HG03280 (cell line): Measurements from ENCODE around the gene GDPD4.

ENCODE experiments used
- ATAC-seq: cut with Tn5 transposase; IDR thresholded peaks from one replicate; pipeline ENCODE4 v1.9.1; 2021; ENCODE audit warnings: mild to moderate bottlenecking, moderate library complexity; ENCODE audit not compliant: unreplicated experiment

Gene GDPD4

GRCh38 chr11:77176996-77177395 lies 124.5 kb downstream of the GDPD4 start:
- no peak for ATAC-seq

GRCh38 chr11:77175869-77176539 lies 125.5 kb downstream of the GDPD4 start:
- ATAC-seq, result no peak

DNA sequence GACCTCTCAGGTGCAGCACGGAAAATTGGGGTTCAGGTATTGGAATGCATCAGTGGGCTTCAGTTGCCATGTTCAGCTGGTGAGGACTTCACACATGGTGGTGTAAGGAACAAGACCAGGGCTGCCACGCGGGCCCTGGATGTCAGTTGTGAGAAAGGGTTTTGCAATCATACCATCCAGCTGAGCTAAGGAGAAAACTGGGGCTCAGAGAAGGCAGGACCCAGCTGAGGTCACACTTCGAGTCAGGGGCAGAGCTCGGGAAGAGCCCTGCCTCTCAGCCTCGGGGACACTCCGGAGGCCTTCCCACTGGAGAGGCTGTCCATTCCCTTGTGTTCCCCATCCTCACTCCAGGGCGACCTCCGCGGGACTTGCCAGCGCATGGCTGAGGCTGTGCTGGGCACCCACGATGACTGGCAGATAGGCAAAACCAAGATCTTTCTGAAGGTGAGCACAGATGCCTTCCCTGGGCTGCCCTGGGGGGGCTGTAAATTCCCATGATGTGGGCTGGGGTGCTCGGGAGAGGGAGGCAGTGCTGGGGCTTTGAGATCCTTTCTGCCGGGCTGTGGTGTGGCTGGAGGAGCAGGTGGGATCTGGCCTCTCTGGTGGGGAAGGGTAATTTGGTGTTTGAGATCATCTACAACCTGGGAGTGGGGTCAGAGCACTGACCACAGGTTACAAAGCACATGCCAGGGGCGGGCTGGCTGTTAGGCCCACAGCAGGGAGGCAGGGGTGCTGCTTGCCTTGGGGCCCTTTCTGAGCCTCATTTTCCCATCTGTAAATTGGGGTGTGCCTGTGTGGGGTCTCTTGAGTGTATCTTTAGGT lies 126.3 kb downstream of the GDPD4 start:
- ATAC-seq, result no peak

- no peak for ATAC-seq
Measured at GRCh38 chr11:77174559-77174958, 126.9 kb downstream of the GDPD4 start.

GRCh38 chr11:77173494-77173893 lies 128.0 kb downstream of the GDPD4 start:
- no peak for ATAC-seq

- no peak for ATAC-seq
Measured at GRCh38 chr11:77172666-77172982, 128.9 kb downstream of the GDPD4 start.

DNA sequence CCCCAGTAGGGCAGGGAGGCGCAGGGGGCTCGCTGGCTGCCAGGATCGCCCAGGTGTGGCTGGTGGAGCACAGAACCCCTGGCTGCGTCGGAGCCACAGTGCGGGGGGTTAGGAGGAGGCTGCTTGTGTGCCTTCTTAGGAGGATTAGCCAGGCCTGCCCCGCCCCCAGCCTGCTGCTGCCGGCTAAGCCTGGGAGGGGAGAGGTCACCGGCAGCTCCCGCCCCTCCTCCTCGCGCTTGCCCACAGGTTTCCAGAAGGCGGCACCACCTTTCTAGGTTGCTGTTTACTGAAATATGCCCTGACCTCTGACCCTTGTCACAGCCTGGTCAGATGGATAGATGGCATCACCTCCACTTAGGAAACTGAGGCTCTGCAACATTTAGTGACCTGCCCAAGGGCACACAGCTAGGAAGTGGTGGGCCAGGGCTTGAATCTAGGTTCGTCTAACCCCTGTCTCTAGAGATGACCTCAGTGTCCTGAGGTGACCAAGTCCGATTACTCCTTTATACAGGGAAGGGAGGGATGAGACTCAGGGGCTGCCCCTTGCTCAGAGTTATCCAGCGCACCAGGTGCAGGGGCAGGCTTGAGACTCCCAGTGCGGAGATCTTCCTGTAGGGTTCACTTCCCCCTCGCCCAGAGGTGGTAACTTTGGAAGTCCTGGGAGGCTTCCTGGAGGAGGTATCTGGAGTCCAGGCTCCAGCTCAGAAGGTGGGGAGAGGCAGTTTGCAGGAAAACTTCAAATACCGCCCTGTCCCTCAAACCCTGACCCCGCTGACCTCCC lies 129.4 kb downstream of the GDPD4 start:
- no peak for ATAC-seq

DNA sequence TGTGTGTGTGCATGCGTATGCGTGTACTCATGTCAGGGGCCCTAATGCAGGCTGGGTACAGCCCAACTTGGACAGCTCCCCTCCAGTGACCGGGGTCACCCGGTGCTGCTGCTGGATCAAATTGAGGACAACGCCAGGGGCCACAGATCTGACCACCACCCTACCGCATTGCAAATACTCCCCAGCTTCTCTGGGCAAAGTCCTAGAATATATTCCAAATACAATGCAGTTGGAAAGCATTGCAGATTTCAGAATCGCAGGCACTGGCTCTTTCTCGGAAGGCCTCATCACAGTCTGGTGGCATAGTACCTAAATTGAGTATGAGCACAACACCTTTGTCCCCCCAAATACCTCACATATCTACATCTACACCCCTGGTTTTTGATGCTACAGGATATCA lies 130.2 kb downstream of the GDPD4 start:
- no peak for ATAC-seq

DNA sequence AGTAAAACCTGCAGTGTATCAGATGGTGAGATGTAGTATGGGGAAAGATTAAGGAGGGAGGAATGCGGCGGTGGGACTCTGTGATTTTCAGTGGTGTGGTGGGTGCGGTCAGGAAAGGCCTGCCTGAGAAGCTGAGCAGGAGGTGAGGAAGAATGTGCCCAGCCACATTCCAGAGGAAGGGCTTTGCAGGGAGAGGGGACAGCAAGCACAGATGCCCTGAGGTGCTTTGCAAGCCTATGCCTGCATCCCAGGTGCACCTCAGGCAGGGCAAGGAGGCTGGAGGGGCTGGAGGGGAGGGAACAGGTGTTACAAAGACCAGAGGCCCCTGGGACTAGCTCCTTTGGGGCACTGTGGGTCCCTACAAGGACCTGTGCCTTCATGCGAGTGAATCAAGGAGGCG lies 131.4 kb downstream of the GDPD4 start:
- ATAC-seq, result no peak

DNA sequence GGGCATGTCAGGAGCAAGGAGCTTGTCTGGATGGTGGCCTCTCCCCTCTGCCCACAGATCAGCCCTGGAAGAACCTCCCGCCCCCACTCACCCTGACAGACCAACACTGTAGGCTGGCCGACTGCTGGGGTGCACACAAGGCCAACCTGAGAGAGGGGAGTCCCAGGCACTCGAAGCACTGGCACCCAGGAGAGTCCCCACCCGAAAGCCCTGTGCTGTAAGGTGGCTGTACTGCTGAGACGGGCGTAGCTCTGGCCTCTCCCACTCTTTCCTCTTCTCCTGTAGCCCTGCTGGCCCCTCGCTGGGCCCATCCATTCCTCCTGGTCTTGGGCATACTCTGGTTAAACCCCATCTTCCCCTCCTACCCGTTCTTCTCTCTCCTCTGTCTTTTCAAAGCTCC lies 133.7 kb downstream of the GDPD4 start:
- ATAC-seq, result no peak

DNA sequence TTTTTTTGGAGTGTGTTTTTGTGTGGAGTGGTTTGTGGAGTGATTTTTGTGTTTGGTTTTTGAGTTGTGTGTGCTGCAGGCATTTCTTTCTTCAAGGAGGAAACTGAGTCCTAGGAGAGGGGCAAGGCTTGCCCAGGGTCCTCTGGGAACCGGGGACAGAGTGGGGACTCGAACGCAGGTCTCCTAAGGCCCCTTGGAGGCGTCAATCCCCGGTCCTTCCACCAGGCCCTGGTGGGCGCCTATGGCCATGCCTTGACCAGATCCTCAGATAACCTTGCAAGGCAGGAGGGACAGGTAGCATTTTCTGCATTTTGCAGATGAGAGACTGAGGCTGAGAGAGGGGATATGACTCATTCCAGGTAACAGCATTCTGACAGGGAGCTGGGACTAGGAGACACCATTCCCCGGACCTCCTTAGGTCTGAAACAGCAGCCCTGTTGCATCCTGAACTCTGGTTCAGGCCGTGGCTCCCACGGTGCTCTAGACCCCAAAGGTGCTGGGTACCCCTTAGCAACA lies 134.3 kb downstream of the GDPD4 start:
- ATAC-seq, result no peak
